ENCODE results near the gene DAGLA. TPM values are rescaled to one million over a fixed set of nuclear protein-coding genes. Genes with fewer than 3 reads are reported as not detected.

The DAGLA gene
- total RNA-seq, 4 donors from 2014 or later: 1.5 to 4.9 (median 3.8) TPM

- H3K4me1 ChIP-seq: peaks cover 33 to 54% (median 53%) of the 10 kb centered on the region in 4 donors
- no peak for DNase-seq (ENCODE audit: extremely low spot score)
- no peak overlapping the region for H3K27ac ChIP-seq (replicated peaks in 1 of 4)
- TF ChIP-seq POLR2AphosphoS5 (IDR thresholded peaks at IDR 0.05) (peak; percentile 15 to 39), CTCF (IDR thresholded peaks at IDR 0.05) (no peak), POLR2A (IDR thresholded peaks at IDR 0.05; ENCODE audit: low read depth) (no peak)
- no peak overlapping the region for H3K4me3 ChIP-seq
- intact Hi-C loops (cut with DNase I): no loop called here
- peaks cover 0 to 25% (median 0%) of the 10 kb centered on the region in 4 donors for H3K27me3 ChIP-seq
- H3K36me3 ChIP-seq: no peaks in the 10 kb centered on the region
- 80% methylated on average over 12 of the region's 12 CpGs for WGBS
- no peaks in the 10 kb centered on the region for H3K9me3 ChIP-seq
Measured at GRCh38 chr11:61682093-61682732, 2.0 kb downstream of the DAGLA start.

- no peak for DNase-seq (ENCODE audit: extremely low spot score)
- Histone ChIP-seq H3K27me3 (peaks cover 0 to 23% (median 0%) of the 10 kb centered on the region in 4 donors), H3K4me3 (no peak overlapping the region), H3K36me3 (no peaks in the 10 kb centered on the region), H3K9me3 (no peaks in the 10 kb centered on the region), H3K27ac (replicated peaks in 1 of 4) (no peak overlapping the region), H3K4me1 (peaks cover 33 to 61% (median 58%) of the 10 kb centered on the region in 4 donors)
- TF ChIP-seq POLR2AphosphoS5 (IDR thresholded peaks at IDR 0.05) (no peak), POLR2A (IDR thresholded peaks at IDR 0.05; ENCODE audit: low read depth) (no peak), CTCF (IDR thresholded peaks at IDR 0.05) (no peak), EP300 (IDR thresholded peaks at IDR 0.05) (no peak)
- 80% methylated on average over 11 of the region's 11 CpGs for WGBS
- intact Hi-C loops (cut with DNase I): no loop called here
Measured at GRCh38 chr11:61682906-61683675, 2.9 kb downstream of the DAGLA start.

- intact Hi-C loops (cut with DNase I): no loop called here
- DNase-seq (ENCODE audit: extremely low spot score): no peak
- no peak for TF ChIP-seq CTCF (IDR thresholded peaks at IDR 0.05)
- TF ChIP-seq POLR2A (IDR thresholded peaks at IDR 0.05; ENCODE audit: low read depth): no peak
- no peaks in the 10 kb centered on the region for H3K36me3 ChIP-seq
- no peak overlapping the region for H3K4me3 ChIP-seq
- 45% methylated on average over 27 of the region's 27 CpGs for WGBS
- H3K27me3 ChIP-seq: peaks cover 0 to 22% (median 0%) of the 10 kb centered on the region in 4 donors
- H3K27ac ChIP-seq (replicated peaks in 1 of 4): no peak overlapping the region
- no peaks in the 10 kb centered on the region for H3K9me3 ChIP-seq
- H3K4me1 ChIP-seq: peaks cover 41 to 73% (median 69%) of the 10 kb centered on the region in 4 donors
Measured at GRCh38 chr11:61683961-61684869, 4.0 kb downstream of the DAGLA start.

GRCh38 chr11:61684870-61685616 lies 4.9 kb downstream of the DAGLA start:
- Histone ChIP-seq H3K27ac (replicated peaks in 1 of 4) (no peak overlapping the region), H3K27me3 (peaks cover 0 to 14% (median 0%) of the 10 kb centered on the region in 4 donors), H3K36me3 (no peaks in the 10 kb centered on the region), H3K4me3 (no peak overlapping the region), H3K4me1 (peaks cover 39 to 73% (median 69%) of the 10 kb centered on the region in 4 donors), H3K9me3 (no peaks in the 10 kb centered on the region)
- intact Hi-C loops (cut with DNase I): no loop called here
- no peak for DNase-seq (ENCODE audit: extremely low spot score)
- no peak for TF ChIP-seq POLR2AphosphoS5 (IDR thresholded peaks at IDR 0.05)
- TF ChIP-seq EP300 (IDR thresholded peaks at IDR 0.05): no peak
- no peak for TF ChIP-seq POLR2A (IDR thresholded peaks at IDR 0.05; ENCODE audit: low read depth)
- TF ChIP-seq CTCF (IDR thresholded peaks at IDR 0.05): no peak
- WGBS: 90% methylated on average over 13 of the region's 14 CpGs
